Jurkat, Clone E6-1 (cell line): ENCODE data around the gene CD44.
"Not testable (repeated sequence)": the region's sequence is repeated elsewhere in the genome, so short reads cannot be mapped to it uniquely, and the experiment has no call there.

Source experiments
- DNase-seq: peaks from one replicate; pipeline ENCODE4 v3.0.0-alpha.2; 2011; ENCODE audit warnings: low read depth, low spot score
- H3K4me3 ChIP-seq: 2 replicates; pipeline ENCODE4 v1.5.1; 2011; ENCODE audit warnings: mild to moderate bottlenecking, low read length, control low read depth, moderate library complexity

The CD44 gene

DNA sequence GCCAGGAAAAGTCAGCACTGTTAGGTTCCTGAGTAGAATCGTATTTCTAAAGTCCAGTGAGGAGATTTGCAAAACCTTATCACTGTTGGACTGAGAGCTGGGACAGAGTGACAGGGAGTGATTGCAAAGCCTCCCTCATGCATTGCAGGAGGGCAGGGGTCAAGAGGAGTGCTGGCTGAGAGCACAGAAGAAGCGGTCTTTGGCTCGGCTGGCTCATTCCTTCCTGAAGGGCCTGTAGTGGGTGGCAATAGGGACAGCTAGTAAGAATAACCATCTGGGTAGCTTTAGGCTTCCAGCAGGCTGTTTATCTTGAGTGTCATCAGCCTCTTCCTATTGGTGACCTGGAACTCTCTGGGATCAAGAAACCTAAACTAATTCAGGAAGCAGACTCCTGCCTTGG, 53.4 kb downstream of the CD44 start:
- DNase-seq = no peak
- H3K4me3 ChIP-seq = no peak overlapping the region

DNA sequence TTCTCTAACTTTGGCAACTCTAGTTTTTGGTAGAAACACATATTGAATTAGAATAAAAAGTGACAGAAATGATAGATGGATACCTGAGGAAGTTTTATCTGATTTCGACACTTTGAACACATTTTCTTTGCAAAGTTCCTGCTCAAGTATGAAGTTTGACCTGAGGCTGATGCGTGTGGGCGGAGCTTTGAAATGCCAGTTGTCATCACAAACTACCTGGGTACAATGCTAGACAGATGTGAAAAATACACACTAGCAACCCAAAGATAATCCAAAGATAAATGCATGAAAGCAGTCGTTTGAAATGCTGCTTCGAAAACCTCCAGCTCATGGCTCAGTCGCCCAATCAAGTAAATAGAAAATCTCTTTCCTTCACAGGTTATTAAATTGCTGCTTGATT, 54.8 kb downstream of the CD44 start:
- no peak for DNase-seq
- no peak overlapping the region for H3K4me3 ChIP-seq

DNA sequence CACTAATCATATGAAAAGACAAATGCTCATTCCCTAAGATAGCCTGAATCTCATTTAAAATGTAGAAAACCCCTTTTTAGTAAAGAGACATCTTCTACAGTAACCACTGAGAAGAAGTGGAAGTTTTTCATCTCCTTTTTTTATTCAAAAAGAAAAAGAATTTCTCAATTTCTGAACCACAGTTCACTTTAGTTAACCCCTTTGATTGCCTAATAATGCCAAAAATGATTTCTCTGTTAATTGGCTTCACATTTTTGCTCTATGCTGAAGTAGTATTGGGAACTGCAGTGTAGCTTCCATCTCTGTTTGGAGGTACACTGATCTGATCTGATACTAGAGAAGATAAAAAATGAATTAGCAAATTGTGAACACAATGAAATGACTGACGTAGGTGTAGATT, 58.3 kb downstream of the CD44 start:
- no peak for DNase-seq
- H3K4me3 ChIP-seq = no peak overlapping the region

DNA sequence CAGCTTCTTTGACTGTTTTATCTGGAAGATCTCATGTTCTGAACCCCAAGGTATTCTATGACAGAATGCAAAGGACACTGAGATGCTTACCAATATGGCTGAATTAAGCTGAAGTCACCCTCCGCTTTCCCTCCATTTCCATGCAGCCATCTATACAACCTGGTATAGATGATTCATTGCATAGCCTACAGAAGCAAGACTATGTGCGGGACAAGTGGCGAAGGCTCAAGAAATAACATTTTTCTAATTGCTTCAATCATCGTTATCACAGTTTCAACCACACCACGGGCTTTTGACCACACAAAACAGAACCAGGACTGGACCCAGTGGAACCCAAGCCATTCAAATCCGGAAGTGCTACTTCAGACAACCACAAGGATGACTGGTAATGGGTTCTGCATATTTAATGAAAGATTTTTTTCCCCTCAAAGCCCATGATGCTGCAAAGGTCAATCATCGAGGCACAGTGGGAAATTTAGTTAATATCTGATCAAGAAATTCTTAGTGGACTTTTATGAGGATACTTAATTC, 61.9 kb downstream of the CD44 start:
- H3K4me3 ChIP-seq = no peak overlapping the region
- no peak for DNase-seq

DNA sequence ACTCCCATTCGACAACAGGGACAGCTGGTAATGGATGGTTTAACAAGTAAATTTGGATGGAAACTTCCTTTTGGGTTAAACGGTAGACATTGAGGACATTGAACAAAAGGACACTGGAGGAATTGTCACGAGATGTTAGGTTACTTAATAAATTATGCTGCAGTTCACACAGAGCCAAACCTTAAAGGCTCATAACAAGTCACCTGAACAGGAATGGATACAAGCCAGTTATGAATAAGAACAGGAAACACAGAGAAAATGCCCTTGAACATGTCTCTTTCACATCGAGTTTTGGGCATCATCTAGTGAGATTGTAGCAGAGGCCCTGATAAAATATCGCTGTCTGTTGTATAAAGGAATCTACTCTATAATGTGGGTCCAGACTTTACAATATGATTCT, 65.6 kb downstream of the CD44 start:
- no peak overlapping the region for H3K4me3 ChIP-seq
- DNase-seq = no peak

DNA sequence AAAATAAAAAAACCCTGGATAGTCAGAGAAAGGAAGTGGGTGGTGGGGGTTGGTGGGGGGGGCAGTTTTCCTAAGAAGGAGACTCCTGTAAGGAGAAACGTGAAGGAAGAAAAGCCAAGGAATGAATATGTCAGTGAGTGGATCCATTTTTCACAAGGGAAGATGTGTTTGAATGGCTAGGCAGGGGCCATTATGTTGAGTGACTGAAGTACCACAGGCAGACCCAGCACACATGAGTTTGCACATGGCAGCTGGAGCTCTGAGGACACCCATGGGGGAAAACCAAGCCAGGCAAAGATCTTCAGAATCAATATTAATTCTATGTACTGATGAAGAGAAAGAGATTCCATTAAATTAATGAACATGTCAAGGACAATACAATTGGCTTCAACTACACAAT, 67.6 kb downstream of the CD44 start:
- no peak for DNase-seq
- no peak overlapping the region for H3K4me3 ChIP-seq

DNA sequence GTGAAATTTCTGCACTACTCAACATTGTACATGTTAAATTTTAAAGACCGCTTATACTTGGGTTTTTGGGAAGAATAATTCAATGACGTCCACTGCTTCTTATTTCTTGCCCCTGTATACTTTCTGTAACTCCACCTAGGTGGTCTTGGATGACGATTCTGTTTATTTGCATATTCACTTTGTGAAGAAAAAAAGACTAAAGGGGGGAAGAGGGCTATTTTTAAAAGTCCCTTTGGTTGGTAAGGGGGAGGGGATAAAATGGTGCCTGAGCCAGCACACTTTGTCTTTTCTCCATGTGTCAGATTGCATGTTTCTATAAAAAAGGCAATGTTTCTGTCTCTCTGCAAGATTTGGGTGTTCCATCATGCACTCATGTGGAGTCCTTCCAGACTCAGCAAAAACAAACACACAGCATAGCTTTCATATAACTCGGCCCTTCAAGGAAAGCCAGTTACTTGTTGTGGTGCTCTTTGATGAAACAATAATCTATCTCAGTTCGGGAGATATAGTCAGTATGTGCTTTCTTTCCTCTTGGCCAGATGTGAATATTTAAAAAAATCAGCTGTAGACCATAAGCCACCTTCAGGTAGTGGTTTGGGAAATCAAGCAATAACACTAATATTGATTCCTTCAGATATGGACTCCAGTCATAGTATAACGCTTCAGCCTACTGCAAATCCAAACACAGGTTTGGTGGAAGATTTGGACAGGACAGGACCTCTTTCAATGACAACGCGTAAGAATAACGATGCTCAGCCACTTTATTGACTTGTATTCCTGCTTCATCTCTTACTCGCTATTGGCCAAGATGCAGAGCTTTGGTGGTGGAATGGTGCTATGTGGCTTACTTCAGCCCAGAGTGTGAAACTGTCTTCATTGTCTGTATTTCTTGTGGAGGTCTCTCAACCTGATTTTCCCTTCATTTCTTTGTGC, 68.8 kb downstream of the CD44 start:
- DNase-seq = no peak
- H3K4me3 ChIP-seq = no peak overlapping the region

DNA sequence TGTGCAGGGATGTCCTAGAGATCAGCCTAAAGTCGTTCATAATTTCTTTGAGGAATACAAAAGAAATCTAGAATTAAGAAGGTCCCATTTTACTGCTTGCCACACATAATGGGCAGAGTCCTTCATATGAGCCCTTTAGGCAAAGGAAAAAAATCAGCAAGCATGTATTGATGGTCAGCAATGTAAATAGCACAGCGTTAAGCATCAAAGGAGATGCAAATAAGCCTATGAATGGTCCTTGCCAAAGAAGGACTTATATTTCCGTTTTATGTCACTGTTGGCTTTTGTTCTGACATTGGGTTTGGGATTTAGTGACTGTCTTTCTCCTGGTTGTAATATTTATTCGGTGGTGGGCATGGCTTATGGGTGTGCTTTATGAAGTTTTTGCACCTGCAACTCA, 69.8 kb downstream of the CD44 start:
- no peak for DNase-seq
- no peak overlapping the region for H3K4me3 ChIP-seq

DNA sequence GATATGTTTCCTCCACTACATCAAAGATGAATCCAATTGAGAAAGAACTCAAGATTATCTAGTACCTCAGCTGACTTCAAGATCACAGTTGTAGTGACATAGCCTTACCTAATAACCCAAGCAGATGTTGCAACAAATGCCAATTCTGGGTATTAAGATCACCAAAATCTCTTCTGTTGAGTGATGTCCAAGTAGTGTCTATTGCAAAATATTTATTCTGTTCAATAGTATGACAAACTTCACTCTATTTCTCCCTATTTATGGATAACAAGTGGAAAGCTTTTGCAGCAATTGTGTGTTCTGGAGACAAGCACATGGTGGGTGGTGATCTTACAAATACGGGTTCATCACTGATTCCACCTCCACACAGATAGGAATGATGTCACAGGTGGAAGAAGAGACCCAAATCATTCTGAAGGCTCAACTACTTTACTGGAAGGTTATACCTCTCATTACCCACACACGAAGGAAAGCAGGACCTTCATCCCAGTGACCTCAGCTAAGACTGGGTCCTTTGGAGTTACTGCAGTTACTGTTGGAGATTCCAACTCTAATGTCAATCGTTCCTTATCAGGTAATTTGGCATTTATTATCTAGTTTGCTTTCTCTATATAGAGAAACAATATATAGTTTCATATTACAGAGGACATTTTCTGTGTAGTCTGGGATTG, 72.0 kb downstream of the CD44 start:
- no peak for DNase-seq
- no peak overlapping the region for H3K4me3 ChIP-seq

DNA sequence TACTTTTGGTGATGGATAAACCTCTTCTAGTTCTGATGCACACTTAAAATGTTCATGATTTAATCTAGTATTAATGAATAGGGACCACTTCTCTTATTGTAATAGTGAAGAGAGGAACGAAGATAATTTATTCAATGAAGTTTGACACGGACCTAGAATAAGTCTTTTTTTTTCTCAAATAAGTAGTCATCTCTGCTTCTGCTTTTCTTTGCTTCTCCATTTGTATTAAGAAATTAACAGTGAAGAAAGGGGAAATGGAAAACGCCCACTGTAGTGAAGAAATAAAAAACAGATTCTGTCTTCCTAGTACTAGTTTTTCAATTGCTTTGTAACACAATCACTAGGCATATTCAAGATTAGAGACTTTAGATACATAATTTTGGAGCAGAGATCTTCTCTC, 73.0 kb downstream of the CD44 start:
- no peak for DNase-seq

DNA sequence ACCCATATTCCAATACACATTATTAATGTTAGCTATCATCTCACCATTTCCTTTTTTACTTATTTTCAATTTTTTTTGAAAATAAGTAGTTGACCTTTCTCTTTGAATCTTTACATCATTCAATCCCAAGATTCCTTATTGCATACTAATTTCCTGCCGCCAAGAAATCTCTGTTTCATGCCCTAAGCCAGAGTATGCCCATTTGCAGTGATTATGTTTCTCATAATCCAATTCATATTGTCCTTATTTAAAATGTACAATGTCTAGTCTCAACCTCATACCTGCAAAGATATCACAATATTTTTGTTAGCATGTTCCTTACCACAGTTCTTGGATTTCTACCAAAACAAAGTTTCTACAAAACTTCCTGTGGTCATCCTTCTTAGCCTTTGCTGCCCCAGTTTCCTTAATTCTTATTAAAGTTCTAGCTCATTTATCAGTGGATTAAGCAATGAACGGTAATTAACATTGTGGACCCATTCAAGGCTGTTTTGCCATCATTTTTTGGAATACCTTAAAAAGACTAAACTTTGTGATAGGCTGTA, 75.3 kb downstream of the CD44 start:
- DNase-seq = no peak
- H3K4me3 ChIP-seq = no peak overlapping the region

More for the DNA sequence above, 73.0 kb downstream of the CD44 start:
- H3K4me3 ChIP-seq = no peak overlapping the region

DNA sequence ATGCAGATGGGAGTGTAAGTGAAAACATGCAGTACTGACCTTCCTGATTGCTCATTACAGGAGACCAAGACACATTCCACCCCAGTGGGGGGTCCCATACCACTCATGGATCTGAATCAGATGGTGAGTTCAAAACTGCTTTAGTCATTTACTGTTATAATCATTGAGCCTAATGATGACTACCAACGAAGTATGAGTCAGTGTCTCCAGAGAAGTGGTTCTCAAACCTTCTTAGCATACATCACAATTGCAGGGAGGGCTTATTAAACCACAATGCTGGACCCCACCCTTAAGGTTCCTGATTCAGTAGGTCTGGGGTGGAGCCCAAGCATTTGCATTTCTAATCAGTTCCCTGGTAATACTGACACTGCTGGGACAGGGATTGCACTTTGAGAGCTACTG, 75.8 kb downstream of the CD44 start:
- DNase-seq = no peak
- no peak overlapping the region for H3K4me3 ChIP-seq

DNA sequence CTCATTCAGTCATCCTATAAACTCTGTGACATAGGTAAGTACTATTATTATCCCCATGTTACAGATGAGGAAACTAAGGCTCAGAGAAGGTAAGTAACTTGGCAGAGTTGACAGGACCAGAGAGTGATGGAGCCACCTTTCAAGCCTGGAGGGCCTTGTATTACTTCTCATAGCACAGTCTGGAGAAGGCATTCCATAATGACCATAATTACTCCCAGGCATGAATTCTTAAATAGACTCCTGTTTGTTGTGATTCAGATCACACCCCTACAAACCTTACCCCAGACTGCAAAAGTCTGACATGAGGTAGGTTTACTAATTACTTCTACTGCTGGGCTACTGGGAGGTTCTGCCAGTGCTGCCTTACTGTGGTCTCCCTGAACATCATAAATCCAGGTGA, 77.0 kb downstream of the CD44 start:
- no peak for DNase-seq
- no peak overlapping the region for H3K4me3 ChIP-seq

DNA sequence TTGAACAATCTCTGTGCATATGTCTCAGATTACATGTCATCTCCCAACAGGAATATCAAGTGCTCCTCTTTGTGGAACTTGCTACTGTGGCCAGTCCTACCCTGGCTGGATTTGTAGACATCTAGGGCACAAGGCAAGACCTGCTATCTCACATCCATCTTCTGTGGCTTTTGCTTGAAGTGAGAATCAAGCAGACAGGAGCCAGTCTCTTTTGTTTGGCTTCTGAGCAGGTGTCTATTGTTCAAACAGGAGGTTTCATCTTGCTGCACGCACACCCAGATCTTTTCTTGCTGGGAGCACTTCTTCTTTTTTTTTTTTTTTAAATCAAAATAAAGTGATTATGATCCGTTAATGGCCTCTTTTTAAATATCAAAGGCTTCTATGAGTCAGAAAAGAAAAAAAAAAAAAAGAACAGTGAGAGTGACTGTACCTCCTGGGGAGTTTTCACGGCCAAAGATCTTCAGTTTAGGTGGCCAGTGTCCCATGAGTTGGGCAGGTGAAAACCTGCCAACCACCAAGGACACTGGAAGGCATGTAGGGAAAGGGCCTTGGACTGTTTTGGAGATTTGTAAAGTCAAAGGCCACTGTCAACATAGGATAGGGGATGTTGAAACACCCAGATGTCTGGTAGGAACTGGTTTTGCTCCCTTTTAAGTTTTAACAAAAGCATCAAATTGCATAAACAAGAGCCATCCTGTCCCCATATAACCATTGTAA, 78.1 kb downstream of the CD44 start:
- peak; percentile 75 for DNase-seq
- no peak overlapping the region for H3K4me3 ChIP-seq

DNA sequence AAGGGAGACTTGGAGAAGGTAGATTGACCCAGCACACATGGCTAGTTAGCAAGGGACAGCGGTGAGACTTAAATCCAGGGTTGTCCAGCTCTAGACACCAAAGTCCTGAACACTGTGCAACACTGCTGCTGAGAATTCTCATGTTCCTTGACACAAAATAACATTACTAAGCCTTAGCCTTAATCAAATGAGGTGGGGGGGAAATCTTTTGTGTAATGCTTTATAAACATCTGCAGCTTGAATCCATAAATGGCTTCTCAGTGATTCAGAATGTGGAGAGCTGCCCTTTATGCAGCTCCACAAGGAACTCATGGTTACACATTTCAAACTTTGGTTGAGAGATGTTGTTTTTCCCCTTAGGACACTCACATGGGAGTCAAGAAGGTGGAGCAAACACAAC, 80.0 kb downstream of the CD44 start:
- DNase-seq = no peak

DNA sequence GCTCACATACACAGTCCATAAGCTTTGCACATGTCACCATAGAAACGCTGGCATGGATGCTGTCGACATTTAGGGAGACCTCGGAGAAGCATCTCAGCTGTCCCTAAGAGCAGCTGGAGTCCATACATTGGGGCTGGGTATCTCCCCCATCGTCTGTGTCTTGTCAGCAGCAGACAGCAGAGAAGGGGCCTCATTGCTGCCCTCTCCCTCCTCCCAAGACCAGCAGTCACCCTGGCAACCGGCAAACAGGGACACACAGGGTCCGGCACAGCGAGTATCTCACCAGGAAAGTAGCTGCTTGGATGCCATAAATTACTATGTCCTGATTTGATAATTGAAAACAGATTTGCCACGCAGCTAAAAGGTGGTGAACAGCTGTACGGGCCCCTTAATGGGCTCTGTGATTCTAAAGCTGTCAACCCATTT, 84.4 kb downstream of the CD44 start:
- DNase-seq = no peak
- H3K4me3 ChIP-seq = no peak overlapping the region

More for the DNA sequence above, 80.0 kb downstream of the CD44 start:
- H3K4me3 ChIP-seq = no peak overlapping the region

DNA sequence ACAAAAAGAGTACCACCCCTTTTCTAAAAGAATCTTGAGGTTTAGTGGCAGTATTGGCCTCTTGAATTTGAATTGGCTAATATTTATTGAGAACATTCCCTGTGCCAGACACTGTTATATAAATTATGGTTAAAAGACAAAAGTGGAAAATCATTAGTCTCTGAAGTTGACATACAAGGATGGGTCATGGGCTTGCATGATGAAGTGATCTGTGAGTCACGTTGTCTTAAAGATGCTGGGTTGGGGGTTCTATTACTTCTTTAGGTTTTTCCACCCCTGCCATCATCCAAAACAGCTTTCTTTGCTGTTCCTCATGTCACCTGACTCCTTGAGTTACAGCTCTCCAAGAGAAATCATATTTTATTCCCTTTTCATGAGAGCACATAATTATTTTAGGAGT, 85.0 kb downstream of the CD44 start:
- DNase-seq = no peak
- no peak overlapping the region for H3K4me3 ChIP-seq

DNA sequence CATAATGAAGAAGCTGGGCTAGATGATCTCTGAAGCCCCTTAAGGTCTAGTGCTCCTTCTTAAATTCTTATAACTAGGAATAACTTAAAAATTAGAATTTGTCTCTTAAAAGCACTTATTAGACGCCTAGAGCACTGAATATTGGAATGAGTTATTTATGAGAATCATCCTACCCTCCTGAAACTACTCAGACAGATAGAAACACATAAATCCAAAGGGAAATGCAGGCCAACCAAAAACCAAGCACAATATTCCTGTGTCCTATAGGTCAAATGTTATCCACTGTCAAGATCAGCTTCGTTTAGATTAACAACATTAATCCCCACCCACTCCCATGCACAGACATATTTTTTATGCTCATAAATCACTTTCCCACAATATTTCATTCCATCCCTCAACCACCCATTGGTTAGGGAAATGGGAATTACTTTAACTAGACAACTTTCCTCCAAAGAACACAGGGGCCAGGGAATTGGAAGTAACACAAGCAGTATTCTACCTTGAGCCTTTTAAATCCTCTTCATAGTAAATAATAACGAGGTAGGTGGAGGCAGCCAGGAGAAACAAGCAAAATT, 87.1 kb downstream of the CD44 start:
- H3K4me3 ChIP-seq = no peak overlapping the region
- no peak for DNase-seq

DNA sequence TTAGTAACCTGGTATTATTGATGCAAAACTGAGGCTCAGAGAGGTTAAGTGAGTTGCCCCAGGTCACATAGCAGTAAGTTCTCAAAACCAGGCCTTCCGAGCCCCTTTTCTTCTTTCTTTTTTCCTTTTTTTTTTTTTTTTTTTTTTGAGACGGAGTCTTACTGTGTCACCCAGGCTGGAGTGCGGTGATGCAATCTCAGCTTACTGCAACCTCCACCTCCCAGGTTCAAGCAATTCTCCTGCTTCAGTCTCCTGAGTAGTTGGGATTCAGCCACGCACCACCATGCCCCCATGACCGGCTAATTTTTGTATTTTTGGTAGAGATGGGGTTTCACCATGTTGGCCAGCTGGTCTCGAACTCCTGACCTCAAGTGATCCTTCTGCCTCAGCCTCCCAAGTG, 87.8 kb downstream of the CD44 start:
- not testable (repeated sequence) for H3K4me3 ChIP-seq, DNase-seq
